Memory B cell (primary cell): ENCODE results near the gene KIF16B.
"Not testable (repeated sequence)": the region's sequence is repeated elsewhere in the genome, so short reads cannot be mapped to it uniquely, and the experiment has no call there.

Source experiments
- ATAC-seq: fragments of 150-1000 bp; cut with Tn5 transposase; 2 replicates; pipeline ENCODE4 v1.10.0; 2021; ENCODE audit warnings: low read depth, mild to moderate bottlenecking, moderate library complexity
- DNase-seq, 2 donors: peaks; one replicate each; pipeline ENCODE4 v3.0.0; 2022; ENCODE audit warnings: low spot score in 2 of 2
- H3K27ac Mint-ChIP-seq: one replicate; pipeline ENCODE4 v1.8.0; 2022; ENCODE audit warnings: mild to moderate bottlenecking, moderate library complexity, mixed read lengths
- H3K27me3 Mint-ChIP-seq: one replicate; pipeline ENCODE4 v1.8.0; 2022; ENCODE audit warnings: mixed read lengths
- H3K36me3 Mint-ChIP-seq: one replicate; pipeline ENCODE4 v1.8.0; 2022; ENCODE audit warnings: mild to moderate bottlenecking, mixed read lengths
- H3K4me1 Mint-ChIP-seq: one replicate; pipeline ENCODE4 v1.8.0; 2022; ENCODE audit warnings: mixed read lengths
- H3K4me3 Mint-ChIP-seq: one replicate; pipeline ENCODE4 v1.8.0; 2022; ENCODE audit warnings: mild to moderate bottlenecking, moderate library complexity, mixed read lengths
- H3K9me3 Mint-ChIP-seq: one replicate; pipeline ENCODE4 v1.8.0; 2022; ENCODE audit warnings: mixed read lengths

The KIF16B gene

GRCh38 chr20:16279320-16279719, 293.9 kb downstream of the KIF16B start:
- ATAC-seq (no peak), DNase-seq (no peak)
- Mint-ChIP-seq H3K4me1 (peaks cover 6% of the 10 kb centered on the region), H3K27me3 (no peaks in the 10 kb centered on the region), H3K4me3 (no peak overlapping the region), H3K27ac (no peak overlapping the region), H3K36me3 (peaks cover 15% of the 10 kb centered on the region), H3K9me3 (no peaks in the 10 kb centered on the region)

DNA sequence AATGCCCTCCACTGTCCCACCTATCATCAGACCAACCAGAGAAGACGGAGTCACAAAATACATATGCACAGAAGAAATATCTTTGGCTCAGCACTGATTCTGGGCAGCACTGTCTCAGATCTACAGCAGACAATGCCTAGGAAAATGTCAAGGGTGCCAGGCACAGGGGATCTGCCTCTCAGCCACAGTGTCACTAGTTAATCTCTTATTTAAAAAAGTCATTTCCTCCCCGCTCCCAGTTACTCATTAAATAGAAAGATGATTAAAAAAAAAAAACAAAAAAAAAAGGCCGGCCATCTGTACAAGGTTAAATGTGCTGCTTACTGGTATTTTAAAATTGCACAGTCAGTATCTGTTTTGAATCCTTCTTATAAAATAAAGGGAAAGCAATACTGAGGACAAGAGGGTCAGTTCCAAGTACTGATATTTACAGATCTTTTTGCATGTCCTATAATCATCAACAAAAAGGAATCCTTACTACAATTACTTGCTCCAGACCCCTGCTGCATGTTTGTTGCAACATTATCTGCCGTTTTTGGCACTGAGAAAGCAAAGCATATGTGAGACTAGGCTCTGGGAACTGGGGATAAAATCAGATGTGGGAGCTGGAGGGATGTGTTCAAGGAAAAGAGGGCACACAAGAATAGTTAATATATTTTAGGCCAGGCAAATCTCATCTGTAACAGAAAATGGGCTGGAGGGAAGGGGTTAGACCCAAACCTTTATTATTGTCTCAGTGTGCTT, 299.3 kb downstream of the KIF16B start:
- H3K4me3 Mint-ChIP-seq = no peak overlapping the region

GRCh38 chr20:16272780-16273360, 300.4 kb downstream of the KIF16B start:
- DNase-seq (no peak), ATAC-seq (no peak)
- H3K27me3 Mint-ChIP-seq = no peaks in the 10 kb centered on the region
- no peak overlapping the region for H3K4me3 Mint-ChIP-seq
- no peak overlapping the region for H3K27ac Mint-ChIP-seq
- H3K36me3 Mint-ChIP-seq = peaks cover 28% of the 10 kb centered on the region
- peaks cover 7% of the 10 kb centered on the region for H3K4me1 Mint-ChIP-seq
- no peaks in the 10 kb centered on the region for H3K9me3 Mint-ChIP-seq

More for the DNA sequence above, 299.3 kb downstream of the KIF16B start:
- H3K4me1 Mint-ChIP-seq = peaks cover 7% of the 10 kb centered on the region
- H3K36me3 Mint-ChIP-seq = peaks cover 23% of the 10 kb centered on the region
- H3K27ac Mint-ChIP-seq = no peak overlapping the region
- H3K9me3 Mint-ChIP-seq = no peaks in the 10 kb centered on the region
- ATAC-seq (no peak), DNase-seq (no peak)
- H3K27me3 Mint-ChIP-seq = no peaks in the 10 kb centered on the region

DNA sequence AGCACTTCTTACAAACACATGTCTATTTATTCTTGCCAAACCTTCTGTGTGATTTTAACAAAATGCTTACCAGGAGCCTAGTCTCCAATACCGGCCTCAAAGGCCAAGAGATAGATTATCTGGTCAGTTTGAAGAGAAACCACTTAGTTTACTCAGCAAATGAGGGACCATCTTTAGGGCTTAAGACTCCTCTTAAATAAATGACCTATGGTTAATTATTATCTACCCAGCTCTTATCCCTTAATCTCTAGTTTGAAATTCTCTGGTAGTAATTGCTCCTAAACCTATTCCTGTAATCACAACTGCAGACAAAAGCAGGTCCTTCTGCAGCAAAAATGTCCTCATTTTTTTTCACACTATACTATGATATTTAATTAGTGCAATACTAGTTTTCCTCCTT, 301.8 kb downstream of the KIF16B start:
- ATAC-seq = no peak
- H3K36me3 Mint-ChIP-seq = peaks cover 36% of the 10 kb centered on the region
- H3K27me3 Mint-ChIP-seq = no peaks in the 10 kb centered on the region
- no peak overlapping the region for H3K27ac Mint-ChIP-seq
- DNase-seq = no peak
- no peak overlapping the region for H3K4me3 Mint-ChIP-seq
- H3K4me1 Mint-ChIP-seq = peaks cover 2% of the 10 kb centered on the region
- H3K9me3 Mint-ChIP-seq = peaks cover 5% of the 10 kb centered on the region

DNA sequence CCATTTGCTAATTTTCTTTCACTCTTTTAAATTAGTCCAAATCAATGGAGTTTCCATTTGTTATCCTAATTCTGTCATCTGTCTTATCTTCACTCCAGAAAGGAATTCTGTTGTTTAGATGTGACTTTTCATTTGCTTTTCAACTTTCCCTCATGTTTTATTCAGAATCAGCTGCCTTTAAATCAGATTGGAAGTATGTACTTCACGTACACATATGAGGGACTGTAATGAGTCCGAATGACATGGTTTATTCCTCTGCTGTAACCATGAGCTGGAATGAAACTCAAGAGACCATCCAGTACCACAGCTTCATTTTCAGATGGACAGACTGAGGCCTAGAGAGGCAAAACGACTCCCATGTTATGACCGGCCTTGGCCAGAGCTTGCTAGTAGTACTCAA, 302.3 kb downstream of the KIF16B start:
- H3K36me3 Mint-ChIP-seq = peaks cover 38% of the 10 kb centered on the region
- no peak overlapping the region for H3K4me3 Mint-ChIP-seq
- no peak for DNase-seq
- ATAC-seq = no peak
- no peaks in the 10 kb centered on the region for H3K27me3 Mint-ChIP-seq
- H3K4me1 Mint-ChIP-seq = peaks cover 2% of the 10 kb centered on the region
- H3K27ac Mint-ChIP-seq = no peak overlapping the region
- H3K9me3 Mint-ChIP-seq = peaks cover 5% of the 10 kb centered on the region

DNA sequence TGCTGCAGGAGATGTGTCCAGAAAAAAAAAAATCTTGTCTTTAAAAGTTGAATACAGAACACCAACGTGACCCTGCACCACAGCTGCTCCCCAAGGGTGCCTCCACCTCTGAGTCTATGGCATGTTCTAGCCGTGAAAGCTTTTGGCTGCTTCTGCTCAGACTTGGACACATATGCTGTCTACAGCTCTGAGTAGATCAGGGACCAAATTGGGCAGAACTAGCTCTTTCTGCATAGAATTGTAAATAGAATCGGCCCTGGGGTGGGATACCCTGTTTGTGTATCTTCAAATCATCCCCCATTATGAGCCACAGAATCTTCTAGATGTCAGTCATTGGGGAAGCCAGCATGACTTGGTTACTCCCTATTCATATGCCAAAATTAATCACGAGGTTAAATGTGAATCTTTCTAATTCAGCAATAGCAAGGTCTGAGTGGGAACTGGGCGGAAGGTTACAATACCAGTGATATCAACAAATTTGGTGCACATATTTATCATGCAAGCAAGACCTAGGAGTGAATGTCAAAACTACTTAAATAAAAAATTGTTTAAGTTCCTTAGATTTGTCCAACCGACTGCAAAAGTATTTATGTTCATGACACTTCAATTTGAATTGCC, 302.8 kb downstream of the KIF16B start:
- H3K27me3 Mint-ChIP-seq = peaks cover 1% of the 10 kb centered on the region
- ATAC-seq (no peak), DNase-seq (no peak)
- H3K36me3 Mint-ChIP-seq = peaks cover 43% of the 10 kb centered on the region
- H3K9me3 Mint-ChIP-seq = peaks cover 11% of the 10 kb centered on the region
- H3K27ac Mint-ChIP-seq = no peak overlapping the region
- H3K4me3 Mint-ChIP-seq = no peak overlapping the region
- peaks cover 2% of the 10 kb centered on the region for H3K4me1 Mint-ChIP-seq

- peaks cover 34% of the 10 kb centered on the region for H3K36me3 Mint-ChIP-seq
Measured at GRCh38 chr20:16267526-16267925, 305.7 kb downstream of the KIF16B start.

GRCh38 chr20:16265334-16265733, 307.9 kb downstream of the KIF16B start:
- Mint-ChIP-seq H3K27me3 (peaks cover 3% of the 10 kb centered on the region), H3K4me3 (no peak overlapping the region), H3K9me3 (peaks cover 13% of the 10 kb centered on the region), H3K36me3 (peaks cover 23% of the 10 kb centered on the region), H3K4me1 (no peaks in the 10 kb centered on the region), H3K27ac (no peak overlapping the region)
- DNase-seq = no peak
- no peak for ATAC-seq

More at GRCh38 chr20:16267526-16267925, 305.7 kb downstream of the KIF16B start:
- DNase-seq = no peak
- no peak for ATAC-seq
- Mint-ChIP-seq H3K27me3 (peaks cover 3% of the 10 kb centered on the region), H3K27ac (no peak overlapping the region), H3K4me1 (peaks cover 2% of the 10 kb centered on the region), H3K4me3 (no peak overlapping the region), H3K9me3 (peaks cover 12% of the 10 kb centered on the region)

- peaks cover 5% of the 10 kb centered on the region for H3K27me3 Mint-ChIP-seq
- no peaks in the 10 kb centered on the region for H3K4me1 Mint-ChIP-seq
- H3K27ac Mint-ChIP-seq = no peak overlapping the region
- H3K4me3 Mint-ChIP-seq = no peak overlapping the region
- peaks cover 15% of the 10 kb centered on the region for H3K9me3 Mint-ChIP-seq
- peaks cover 18% of the 10 kb centered on the region for H3K36me3 Mint-ChIP-seq
- no peak for DNase-seq
- no peak for ATAC-seq
Measured at GRCh38 chr20:16263582-16263981, 309.7 kb downstream of the KIF16B start.

GRCh38 chr20:16262594-16262993, 310.7 kb downstream of the KIF16B start:
- Mint-ChIP-seq H3K36me3 (peaks cover 14% of the 10 kb centered on the region), H3K4me1 (no peaks in the 10 kb centered on the region), H3K4me3 (no peak overlapping the region), H3K27me3 (peaks cover 5% of the 10 kb centered on the region), H3K27ac (no peak overlapping the region), H3K9me3 (peaks cover 20% of the 10 kb centered on the region)
- ATAC-seq (no peak), DNase-seq (no peak)

GRCh38 chr20:16261733-16262273, 311.4 kb downstream of the KIF16B start:
- peaks cover 15% of the 10 kb centered on the region for H3K9me3 Mint-ChIP-seq
- no peaks in the 10 kb centered on the region for H3K4me1 Mint-ChIP-seq
- H3K27me3 Mint-ChIP-seq = peaks cover 5% of the 10 kb centered on the region
- peaks cover 8% of the 10 kb centered on the region for H3K36me3 Mint-ChIP-seq
- ATAC-seq = no peak
- H3K27ac Mint-ChIP-seq = no peak overlapping the region
- DNase-seq = no peak
- H3K4me3 Mint-ChIP-seq = no peak overlapping the region

DNA sequence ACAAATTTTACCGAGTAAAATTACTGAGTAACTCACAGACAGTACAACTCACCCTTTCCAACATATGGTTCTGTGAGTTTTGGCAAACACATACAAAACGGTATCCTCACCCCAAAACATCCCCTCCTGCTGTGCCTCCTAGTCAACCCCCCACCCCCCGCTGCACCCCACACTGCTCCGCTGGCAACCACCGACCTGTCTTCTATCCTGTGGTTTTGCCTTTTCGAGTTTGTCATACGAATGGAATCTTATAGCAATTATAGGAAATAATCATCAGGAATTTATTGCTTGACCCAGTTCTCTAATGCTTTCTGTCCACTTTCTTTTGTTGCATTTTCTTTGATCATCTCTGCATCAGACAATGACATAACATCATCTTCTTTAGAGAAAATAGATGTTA, 312.3 kb downstream of the KIF16B start:
- no peak for DNase-seq
- peaks cover 5% of the 10 kb centered on the region for H3K36me3 Mint-ChIP-seq
- H3K27ac Mint-ChIP-seq = no peak overlapping the region
- no peak overlapping the region for H3K4me3 Mint-ChIP-seq
- peaks cover 13% of the 10 kb centered on the region for H3K9me3 Mint-ChIP-seq
- ATAC-seq = no peak
- H3K4me1 Mint-ChIP-seq = no peaks in the 10 kb centered on the region
- H3K27me3 Mint-ChIP-seq = peaks cover 5% of the 10 kb centered on the region

DNA sequence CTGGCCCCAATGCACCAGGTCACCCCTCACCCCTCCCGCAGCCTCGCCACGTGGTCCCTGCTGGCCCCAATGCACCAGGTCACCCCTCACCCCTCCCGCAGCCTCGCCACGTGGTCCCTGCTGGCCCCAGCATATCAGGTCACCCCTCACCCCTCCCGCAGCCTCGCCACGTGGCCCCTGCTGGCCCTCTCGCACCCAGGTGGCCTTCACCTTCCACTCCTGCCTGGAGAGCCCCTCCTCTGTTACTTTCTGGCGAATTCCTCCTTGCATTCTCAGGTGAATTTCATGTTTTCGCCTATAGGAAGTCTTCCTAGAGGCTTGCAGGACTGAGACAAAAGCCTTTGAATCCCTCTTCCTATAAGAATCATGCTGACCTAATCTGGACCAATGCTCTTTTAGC, 313.1 kb downstream of the KIF16B start:
- not testable (repeated sequence) for DNase-seq, H3K27ac Mint-ChIP-seq, H3K27me3 Mint-ChIP-seq, H3K9me3 Mint-ChIP-seq, H3K4me3 Mint-ChIP-seq, ATAC-seq, H3K36me3 Mint-ChIP-seq, H3K4me1 Mint-ChIP-seq

DNA sequence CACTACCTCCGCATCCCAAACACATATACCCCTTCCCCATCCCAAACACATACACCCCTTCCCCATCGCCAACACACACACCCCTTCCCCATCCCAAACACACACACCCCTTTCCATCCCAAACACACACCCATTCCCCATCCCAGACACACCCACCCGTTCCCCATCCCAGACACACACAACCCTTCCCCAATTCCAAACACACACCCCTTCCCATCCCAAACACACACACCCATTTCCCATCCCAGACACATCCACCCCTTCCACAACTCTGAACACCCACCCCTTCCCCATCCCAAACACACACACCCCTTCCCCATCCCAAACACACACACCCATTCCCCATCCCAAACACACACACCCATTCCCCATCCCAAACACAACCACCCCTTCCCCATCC, 314.5 kb downstream of the KIF16B start:
- Mint-ChIP-seq H3K4me1 (no peaks in the 10 kb centered on the region), H3K9me3 (peaks cover 7% of the 10 kb centered on the region), H3K4me3 (no peak overlapping the region), H3K27ac (no peak overlapping the region), H3K27me3 (peaks cover 3% of the 10 kb centered on the region), H3K36me3 (no peaks in the 10 kb centered on the region)
- no peak for ATAC-seq
- no peak for DNase-seq
